Measurements from ENCODE around the gene THBD. TPM values are rescaled to one million over a fixed set of nuclear protein-coding genes. Genes with fewer than 3 reads are reported as not detected.

Gene THBD
- total and polyA plus RNA-seq, 9 of the 15 experiments (the other 6 are each of a cell fraction or from before 2014, with no cell fraction given), result 0.07 to 0.49 (median 0.33) TPM

- no peak for TF ChIP-seq ZNF584 (CRISPR knock-in tag; IDR thresholded peaks at IDR 0.05; ENCODE audit: low read depth)
- no peak for TF ChIP-seq BMI1 (IDR thresholded peaks at IDR 0.05; ENCODE audit: low read length)
- no peak for TF ChIP-seq NFYB (IDR thresholded peaks at IDR 0.05; ENCODE audit: extremely low read depth, insufficient read length)
- TF ChIP-seq ZNF197 (CRISPR knock-in tag; IDR thresholded peaks at IDR 0.05; ENCODE audit: low read depth), result no peak
- TF ChIP-seq EP300 (IDR thresholded peaks at IDR 0.05; ENCODE audit: low read length), result peak; percentile 48; the same call in 1 of the 2 replicates
- peak; percentile 64 for TF ChIP-seq CBFA2T2 (conservative IDR thresholded peaks at IDR 0.05)
- TF ChIP-seq ZNF707 (CRISPR knock-in tag; conservative IDR thresholded peaks at IDR 0.05), result no peak
- TF ChIP-seq RBM34 (IDR thresholded peaks at IDR 0.05; ENCODE audit: borderline replicate concordance, insufficient read depth, low read length), result no peak
- TF ChIP-seq ZNF224 (CRISPR knock-in tag; IDR thresholded peaks at IDR 0.05), result no peak
- TF ChIP-seq MYC (IDR thresholded peaks at IDR 0.05; ENCODE audit: low read depth, low read length), result no peak
- no peak for TF ChIP-seq MYC (CRISPR knock-in tag; IDR thresholded peaks at IDR 0.05; ENCODE audit: borderline replicate concordance, low read depth)
- TF ChIP-seq NR2C2 (CRISPR knock-in tag; IDR thresholded peaks at IDR 0.05), result no peak
- peak; percentile 40 for TF ChIP-seq NR2C2 (tag; IDR thresholded peaks at IDR 0.05)
- TF ChIP-seq ETS2 (tag; IDR thresholded peaks at IDR 0.05; ENCODE audit: borderline replicate concordance, poor library complexity, severe bottlenecking), result no peak
- TF ChIP-seq, protein P1, sequence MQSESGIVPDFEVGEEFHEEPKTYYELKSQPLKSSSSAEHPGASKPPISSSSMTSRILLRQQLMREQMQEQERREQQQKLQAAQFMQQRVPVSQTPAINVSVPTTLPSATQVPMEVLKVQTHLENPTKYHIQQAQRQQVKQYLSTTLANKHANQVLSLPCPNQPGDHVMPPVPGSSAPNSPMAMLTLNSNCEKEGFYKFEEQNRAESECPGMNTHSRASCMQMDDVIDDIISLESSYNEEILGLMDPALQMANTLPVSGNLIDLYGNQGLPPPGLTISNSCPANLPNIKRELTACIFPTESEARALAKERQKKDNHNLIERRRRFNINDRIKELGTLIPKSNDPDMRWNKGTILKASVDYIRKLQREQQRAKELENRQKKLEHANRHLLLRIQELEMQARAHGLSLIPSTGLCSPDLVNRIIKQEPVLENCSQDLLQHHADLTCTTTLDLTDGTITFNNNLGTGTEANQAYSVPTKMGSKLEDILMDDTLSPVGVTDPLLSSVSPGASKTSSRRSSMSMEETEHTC (IDR thresholded peaks at IDR 0.05), result no peak
- no peak for TF ChIP-seq ZZZ3 (IDR thresholded peaks at IDR 0.05)
- TF ChIP-seq FUS (optimal IDR thresholded peaks at IDR 0.05; ENCODE audit: low read depth, low read length), result no peak
- peak; percentile 63 for TF ChIP-seq HDAC3 (IDR thresholded peaks at IDR 0.05; ENCODE audit: borderline replicate concordance, partially characterized antibody)
- peak; percentile 17; the same call in 1 of the 2 replicates for TF ChIP-seq CREB1 (IDR thresholded peaks at IDR 0.05)
- no peak for TF ChIP-seq CREB1 (CRISPR knock-in tag; IDR thresholded peaks at IDR 0.05)
- TF ChIP-seq LCOR (CRISPR knock-in tag; IDR thresholded peaks at IDR 0.05), result no peak
- TF ChIP-seq ZNF583 (CRISPR knock-in tag; IDR thresholded peaks at IDR 0.05), result no peak
- no peak for TF ChIP-seq SMAD4 (CRISPR knock-in tag; conservative IDR thresholded peaks at IDR 0.05)
- 0 out of 2 replicates have a peak, but pooled peaks have one; percentile 15 for TF ChIP-seq KLF16 (IDR thresholded peaks at IDR 0.05)
- TF ChIP-seq, protein P2, sequence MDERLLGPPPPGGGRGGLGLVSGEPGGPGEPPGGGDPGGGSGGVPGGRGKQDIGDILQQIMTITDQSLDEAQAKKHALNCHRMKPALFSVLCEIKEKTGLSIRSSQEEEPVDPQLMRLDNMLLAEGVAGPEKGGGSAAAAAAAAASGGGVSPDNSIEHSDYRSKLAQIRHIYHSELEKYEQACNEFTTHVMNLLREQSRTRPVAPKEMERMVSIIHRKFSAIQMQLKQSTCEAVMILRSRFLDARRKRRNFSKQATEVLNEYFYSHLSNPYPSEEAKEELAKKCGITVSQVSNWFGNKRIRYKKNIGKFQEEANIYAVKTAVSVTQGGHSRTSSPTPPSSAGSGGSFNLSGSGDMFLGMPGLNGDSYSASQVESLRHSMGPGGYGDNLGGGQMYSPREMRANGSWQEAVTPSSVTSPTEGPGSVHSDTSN (CRISPR knock-in tag; IDR thresholded peaks at IDR 0.05; ENCODE audit: low read depth), result no peak
- TF ChIP-seq, protein P2 (tag; conservative IDR thresholded peaks at IDR 0.05; ENCODE audit: low read depth), result peak; percentile 83
- no peak for TF ChIP-seq PHB2 (IDR thresholded peaks at IDR 0.05; ENCODE audit: low read depth)
- peak in 1 of 2 experiments; percentile 67; a peak in 1 of 4 replicates for TF ChIP-seq RCOR1 (IDR thresholded peaks at IDR 0.05; ENCODE audit: borderline replicate concordance in 1 of 2, low read depth in 2 of 2, low read length in 2 of 2)
- peak in 1 of 2 experiments; percentile 62; a peak in 2 of 4 replicates for TF ChIP-seq TBL1XR1 (IDR thresholded peaks at IDR 0.05; ENCODE audit: low read length in 2 of 2)
These were observed 42.9 kb upstream of the THBD start (continued) for GRCh38 chr20:23092384-23092756.
